ENCODE data around the gene EMILIN2.
"Not testable (repeated sequence)": the region's sequence is repeated elsewhere in the genome, so short reads cannot be mapped to it uniquely, and the experiment has no call there.

DNA sequence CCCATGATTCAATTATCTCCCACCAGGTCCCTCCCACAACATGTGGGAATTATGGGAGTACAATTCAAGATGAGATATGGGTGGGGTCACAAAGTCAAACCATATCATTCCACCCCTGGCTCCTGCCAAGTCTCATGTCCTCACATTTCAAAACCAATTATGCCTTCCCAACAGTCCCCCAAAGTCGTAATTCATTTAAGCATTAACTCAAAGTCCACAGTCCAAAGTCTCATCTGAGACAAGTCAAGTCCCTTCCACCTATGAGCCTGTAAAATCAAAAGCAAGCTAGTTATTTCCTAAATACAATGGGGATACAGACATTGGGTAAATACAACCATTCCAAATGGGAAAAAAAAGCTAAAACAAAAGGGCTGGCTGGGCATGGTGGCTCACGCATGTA is 38.2 kb upstream of the EMILIN2 start:
- TF ChIP-seq TRIM28 (IDR thresholded peaks at IDR 0.05; ENCODE audit: borderline replicate concordance, low read length); ZBTB1 (tag by site-specific recombination; IDR thresholded peaks at IDR 0.05): not testable (repeated sequence)
- TF ChIP-seq, protein P1, sequence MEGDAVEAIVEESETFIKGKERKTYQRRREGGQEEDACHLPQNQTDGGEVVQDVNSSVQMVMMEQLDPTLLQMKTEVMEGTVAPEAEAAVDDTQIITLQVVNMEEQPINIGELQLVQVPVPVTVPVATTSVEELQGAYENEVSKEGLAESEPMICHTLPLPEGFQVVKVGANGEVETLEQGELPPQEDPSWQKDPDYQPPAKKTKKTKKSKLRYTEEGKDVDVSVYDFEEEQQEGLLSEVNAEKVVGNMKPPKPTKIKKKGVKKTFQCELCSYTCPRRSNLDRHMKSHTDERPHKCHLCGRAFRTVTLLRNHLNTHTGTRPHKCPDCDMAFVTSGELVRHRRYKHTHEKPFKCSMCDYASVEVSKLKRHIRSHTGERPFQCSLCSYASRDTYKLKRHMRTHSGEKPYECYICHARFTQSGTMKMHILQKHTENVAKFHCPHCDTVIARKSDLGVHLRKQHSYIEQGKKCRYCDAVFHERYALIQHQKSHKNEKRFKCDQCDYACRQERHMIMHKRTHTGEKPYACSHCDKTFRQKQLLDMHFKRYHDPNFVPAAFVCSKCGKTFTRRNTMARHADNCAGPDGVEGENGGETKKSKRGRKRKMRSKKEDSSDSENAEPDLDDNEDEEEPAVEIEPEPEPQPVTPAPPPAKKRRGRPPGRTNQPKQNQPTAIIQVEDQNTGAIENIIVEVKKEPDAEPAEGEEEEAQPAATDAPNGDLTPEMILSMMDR (tag by site-specific recombination; IDR thresholded peaks at IDR 0.05) = not testable (repeated sequence)

Data from HEK293 (cell line).